ENCODE results near the gene SOX14.

SOX14 gene

DNA sequence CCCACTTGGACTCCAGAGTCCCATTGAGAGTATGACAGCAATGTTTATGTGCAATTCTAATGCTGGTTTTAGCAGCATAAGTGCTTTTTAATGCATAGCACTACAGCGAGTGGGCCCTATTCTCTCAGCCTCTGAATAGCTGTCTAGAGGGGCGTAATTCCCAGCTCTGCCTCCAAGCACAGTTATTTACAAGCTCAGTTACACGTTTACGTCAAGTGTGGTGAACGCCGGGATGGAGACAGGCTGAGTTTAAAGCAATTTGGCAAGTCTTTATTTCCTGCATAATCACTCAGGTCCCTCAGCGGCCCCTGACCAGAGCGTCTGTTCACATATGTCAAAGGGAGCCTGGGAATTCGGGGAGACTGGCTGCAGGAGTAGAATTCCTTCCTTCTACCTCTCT is 43.9 kb downstream of the SOX14 start:
- TF ChIP-seq, protein P1, sequence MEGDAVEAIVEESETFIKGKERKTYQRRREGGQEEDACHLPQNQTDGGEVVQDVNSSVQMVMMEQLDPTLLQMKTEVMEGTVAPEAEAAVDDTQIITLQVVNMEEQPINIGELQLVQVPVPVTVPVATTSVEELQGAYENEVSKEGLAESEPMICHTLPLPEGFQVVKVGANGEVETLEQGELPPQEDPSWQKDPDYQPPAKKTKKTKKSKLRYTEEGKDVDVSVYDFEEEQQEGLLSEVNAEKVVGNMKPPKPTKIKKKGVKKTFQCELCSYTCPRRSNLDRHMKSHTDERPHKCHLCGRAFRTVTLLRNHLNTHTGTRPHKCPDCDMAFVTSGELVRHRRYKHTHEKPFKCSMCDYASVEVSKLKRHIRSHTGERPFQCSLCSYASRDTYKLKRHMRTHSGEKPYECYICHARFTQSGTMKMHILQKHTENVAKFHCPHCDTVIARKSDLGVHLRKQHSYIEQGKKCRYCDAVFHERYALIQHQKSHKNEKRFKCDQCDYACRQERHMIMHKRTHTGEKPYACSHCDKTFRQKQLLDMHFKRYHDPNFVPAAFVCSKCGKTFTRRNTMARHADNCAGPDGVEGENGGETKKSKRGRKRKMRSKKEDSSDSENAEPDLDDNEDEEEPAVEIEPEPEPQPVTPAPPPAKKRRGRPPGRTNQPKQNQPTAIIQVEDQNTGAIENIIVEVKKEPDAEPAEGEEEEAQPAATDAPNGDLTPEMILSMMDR (conservative IDR thresholded peaks at IDR 0.05; ENCODE audit: low read depth, low read length) = no peak
- DNase-seq (ENCODE audit: low read depth) = no peak
- no peak overlapping the region for H3K4me3 ChIP-seq (ENCODE audit: low read length)

DNA sequence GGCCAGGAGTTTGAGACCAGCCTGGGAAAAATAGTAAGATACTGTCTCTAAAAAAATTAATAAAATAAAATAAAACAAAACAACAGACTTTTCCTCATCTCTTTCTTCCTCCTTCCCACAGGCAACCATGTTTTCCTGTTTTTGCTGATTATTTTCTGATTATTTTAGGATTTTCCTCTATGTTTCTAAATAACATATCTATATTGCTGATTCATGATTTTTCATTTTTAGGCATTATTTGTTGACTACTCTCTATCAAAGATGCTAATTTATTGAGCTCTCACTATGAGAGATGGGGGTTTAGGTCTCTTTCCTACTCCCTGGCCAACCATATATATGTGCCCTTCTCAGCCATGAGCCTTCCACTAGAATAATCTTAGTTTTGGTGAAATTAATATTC is 45.4 kb downstream of the SOX14 start:
- H3K4me3 ChIP-seq (ENCODE audit: low read length) = no peak overlapping the region
- TF ChIP-seq, protein P1 (conservative IDR thresholded peaks at IDR 0.05; ENCODE audit: low read depth, low read length) = no peak
- DNase-seq (ENCODE audit: low read depth) = no peak

- H3K4me3 ChIP-seq (ENCODE audit: low read length) = no peak overlapping the region
- TF ChIP-seq, protein P1 (conservative IDR thresholded peaks at IDR 0.05; ENCODE audit: low read depth, low read length) = no peak
- no peak for DNase-seq (ENCODE audit: low read depth)
These were observed 47.9 kb downstream of the SOX14 start for GRCh38 chr3:137812023-137812422.

GRCh38 chr3:137815251-137815650 is 51.1 kb downstream of the SOX14 start:
- TF ChIP-seq, protein P1 (conservative IDR thresholded peaks at IDR 0.05; ENCODE audit: low read depth, low read length) = no peak
- no peak overlapping the region for H3K4me3 ChIP-seq (ENCODE audit: low read length)
- no peak for DNase-seq (ENCODE audit: low read depth)

All from retinal pigment epithelial cell (primary cell).